Ovary (tissue), 3 donors: Measurements from ENCODE around the gene PDSS2.

Source experiments
- EP300 ChIP-seq: sonication (generic); formaldehyde crosslinking; IDR thresholded peaks from one replicate; pipeline ENCODE4 v1.6.1; 2017; ENCODE audit warnings: antibody characterized with exemption
- POLR2A ChIP-seq: fragments of 450-650 bp; IDR thresholded peaks from one replicate; pipeline ENCODE4 v1.6.1; 2017; ENCODE audit warnings: antibody characterized with exemption, mild to moderate bottlenecking, moderate library complexity
- TF ChIP-seq, protein P1 (sequence below), 3 donors: fragments of 450-650 bp in 2 of 3; fragments of 200-600 bp in 1 of 3; IDR thresholded peaks; one replicate each; pipeline versions ENCODE4 v1.5.1 to v1.8.0; 2016 to 2022; ENCODE audit warnings: antibody characterized with exemption in 3 of 3, mild to moderate bottlenecking in 1 of 3
- donor health status: DM: no; HTN: no; CAD: no.

DNA sequence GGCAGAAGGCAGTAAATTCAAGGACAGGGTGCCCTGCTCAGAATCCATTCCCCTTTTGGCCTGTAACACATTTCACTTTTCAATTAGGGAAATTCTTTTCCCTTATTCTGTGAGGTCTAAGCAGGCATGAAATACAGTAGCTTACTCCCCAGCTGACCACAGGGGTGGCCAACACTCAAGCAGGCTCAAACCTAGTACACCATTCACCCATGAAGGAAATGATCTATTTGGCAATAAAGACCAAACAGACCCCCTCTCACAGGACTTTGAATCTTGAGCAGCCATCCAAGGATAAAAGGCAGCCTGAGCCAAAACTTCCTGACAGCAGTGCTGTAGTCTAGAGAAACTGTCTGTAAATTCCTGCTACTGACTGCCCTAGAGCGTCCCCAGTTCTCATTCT is 17.7 kb downstream of the PDSS2 start:
- TF ChIP-seq POLR2A: no peak
- TF ChIP-seq, protein P1, sequence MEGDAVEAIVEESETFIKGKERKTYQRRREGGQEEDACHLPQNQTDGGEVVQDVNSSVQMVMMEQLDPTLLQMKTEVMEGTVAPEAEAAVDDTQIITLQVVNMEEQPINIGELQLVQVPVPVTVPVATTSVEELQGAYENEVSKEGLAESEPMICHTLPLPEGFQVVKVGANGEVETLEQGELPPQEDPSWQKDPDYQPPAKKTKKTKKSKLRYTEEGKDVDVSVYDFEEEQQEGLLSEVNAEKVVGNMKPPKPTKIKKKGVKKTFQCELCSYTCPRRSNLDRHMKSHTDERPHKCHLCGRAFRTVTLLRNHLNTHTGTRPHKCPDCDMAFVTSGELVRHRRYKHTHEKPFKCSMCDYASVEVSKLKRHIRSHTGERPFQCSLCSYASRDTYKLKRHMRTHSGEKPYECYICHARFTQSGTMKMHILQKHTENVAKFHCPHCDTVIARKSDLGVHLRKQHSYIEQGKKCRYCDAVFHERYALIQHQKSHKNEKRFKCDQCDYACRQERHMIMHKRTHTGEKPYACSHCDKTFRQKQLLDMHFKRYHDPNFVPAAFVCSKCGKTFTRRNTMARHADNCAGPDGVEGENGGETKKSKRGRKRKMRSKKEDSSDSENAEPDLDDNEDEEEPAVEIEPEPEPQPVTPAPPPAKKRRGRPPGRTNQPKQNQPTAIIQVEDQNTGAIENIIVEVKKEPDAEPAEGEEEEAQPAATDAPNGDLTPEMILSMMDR (IDR thresholded peaks at IDR 0.05): no peak
- no peak for TF ChIP-seq EP300
